ENCODE data around the gene TBPL1. TPM values are rescaled to one million over a fixed set of nuclear protein-coding genes. Genes with fewer than 3 reads are reported as not detected.

TBPL1 gene
- total RNA-seq, 1 donor from 2014 or later, result 7.8 TPM

- H3K36me3 ChIP-seq (ENCODE audit: control insufficient read depth in 3 of 3, insufficient read depth in 3 of 3, low read length in 3 of 3), result peaks cover 6 to 20% (median 14%) of the 10 kb centered on the region in 3 donors
- no peaks in the 10 kb centered on the region for H3K27me3 ChIP-seq (ENCODE audit: control insufficient read depth in 3 of 3, insufficient read depth in 3 of 3, low read length in 3 of 3)
- no peaks in the 10 kb centered on the region for H3K4me1 ChIP-seq (ENCODE audit: control insufficient read depth in 3 of 3, insufficient read depth in 3 of 3, low read length in 3 of 3)
- H3K9ac ChIP-seq (ENCODE audit: low read depth in 1 of 3, low read length in 3 of 3), result no peak overlapping the region
- H3K9me3 ChIP-seq (ENCODE audit: control insufficient read depth in 3 of 3, low read length in 3 of 3), result no peaks in the 10 kb centered on the region
- no peak overlapping the region for H3K27ac ChIP-seq (ENCODE audit: low read depth, low read length)
- H3K4me3 ChIP-seq (ENCODE audit: low read length in 3 of 3), result no peak overlapping the region
Measured at GRCh38 chr6:133986942-133987341, 33.9 kb downstream of the TBPL1 start.

GRCh38 chr6:133989525-133989924 is 36.5 kb downstream of the TBPL1 start:
- no peaks in the 10 kb centered on the region for H3K27me3 ChIP-seq (ENCODE audit: control insufficient read depth in 3 of 3, insufficient read depth in 3 of 3, low read length in 3 of 3)
- peaks cover 0 to 4% (median 0%) of the 10 kb centered on the region in 3 donors for H3K4me1 ChIP-seq (ENCODE audit: control insufficient read depth in 3 of 3, insufficient read depth in 3 of 3, low read length in 3 of 3)
- H3K4me3 ChIP-seq (ENCODE audit: low read length in 3 of 3), result no peak overlapping the region
- no peaks in the 10 kb centered on the region for H3K9me3 ChIP-seq (ENCODE audit: control insufficient read depth in 3 of 3, low read length in 3 of 3)
- H3K27ac ChIP-seq (ENCODE audit: low read depth, low read length), result no peak overlapping the region
- no peak overlapping the region for H3K9ac ChIP-seq (ENCODE audit: low read depth in 1 of 3, low read length in 3 of 3)
- peaks cover 0 to 14% (median 11%) of the 10 kb centered on the region in 3 donors for H3K36me3 ChIP-seq (ENCODE audit: control insufficient read depth in 3 of 3, insufficient read depth in 3 of 3, low read length in 3 of 3)

- Histone ChIP-seq H3K9ac (ENCODE audit: low read depth in 1 of 3, low read length in 3 of 3) (no peak overlapping the region), H3K27ac (ENCODE audit: low read depth, low read length) (no peak overlapping the region), H3K4me3 (ENCODE audit: low read length in 3 of 3) (no peak overlapping the region), H3K4me1 (ENCODE audit: control insufficient read depth in 3 of 3, insufficient read depth in 3 of 3, low read length in 3 of 3) (peaks cover 0 to 4% (median 0%) of the 10 kb centered on the region in 3 donors), H3K36me3 (ENCODE audit: control insufficient read depth in 3 of 3, insufficient read depth in 3 of 3, low read length in 3 of 3) (peaks cover 0 to 11% (median 10%) of the 10 kb centered on the region in 3 donors), H3K9me3 (ENCODE audit: control insufficient read depth in 3 of 3, low read length in 3 of 3) (no peaks in the 10 kb centered on the region), H3K27me3 (ENCODE audit: control insufficient read depth in 3 of 3, insufficient read depth in 3 of 3, low read length in 3 of 3) (no peaks in the 10 kb centered on the region)
Measured at GRCh38 chr6:133990321-133990720, 37.3 kb downstream of the TBPL1 start.

- Histone ChIP-seq H3K27me3 (ENCODE audit: control insufficient read depth in 3 of 3, insufficient read depth in 3 of 3, low read length in 3 of 3) (no peaks in the 10 kb centered on the region), H3K9ac (ENCODE audit: low read depth in 1 of 3, low read length in 3 of 3) (no peak overlapping the region), H3K4me1 (ENCODE audit: control insufficient read depth in 3 of 3, insufficient read depth in 3 of 3, low read length in 3 of 3) (peaks cover 0 to 4% (median 0%) of the 10 kb centered on the region in 3 donors), H3K36me3 (ENCODE audit: control insufficient read depth in 3 of 3, insufficient read depth in 3 of 3, low read length in 3 of 3) (peaks cover 0 to 11% (median 10%) of the 10 kb centered on the region in 3 donors), H3K27ac (ENCODE audit: low read depth, low read length) (no peak overlapping the region), H3K4me3 (ENCODE audit: low read length in 3 of 3) (no peak overlapping the region), H3K9me3 (ENCODE audit: control insufficient read depth in 3 of 3, low read length in 3 of 3) (no peaks in the 10 kb centered on the region)
Measured at GRCh38 chr6:133991096-133991593, 38.1 kb downstream of the TBPL1 start.

GRCh38 chr6:133992992-133993680 is 40.1 kb downstream of the TBPL1 start:
- H3K9me3 ChIP-seq (ENCODE audit: control insufficient read depth in 3 of 3, low read length in 3 of 3), result no peaks in the 10 kb centered on the region
- H3K27ac ChIP-seq (ENCODE audit: low read depth, low read length), result no peak overlapping the region
- H3K4me3 ChIP-seq (ENCODE audit: low read length in 3 of 3), result no peak overlapping the region
- peaks cover 0 to 6% (median 6%) of the 10 kb centered on the region in 3 donors for H3K36me3 ChIP-seq (ENCODE audit: control insufficient read depth in 3 of 3, insufficient read depth in 3 of 3, low read length in 3 of 3)
- peaks cover 0 to 4% (median 0%) of the 10 kb centered on the region in 3 donors for H3K4me1 ChIP-seq (ENCODE audit: control insufficient read depth in 3 of 3, insufficient read depth in 3 of 3, low read length in 3 of 3)
- no peaks in the 10 kb centered on the region for H3K27me3 ChIP-seq (ENCODE audit: control insufficient read depth in 3 of 3, insufficient read depth in 3 of 3, low read length in 3 of 3)
- no peak overlapping the region for H3K9ac ChIP-seq (ENCODE audit: low read depth in 1 of 3, low read length in 3 of 3)

- H3K27ac ChIP-seq (ENCODE audit: low read depth, low read length), result no peak overlapping the region
- H3K36me3 ChIP-seq (ENCODE audit: control insufficient read depth in 3 of 3, insufficient read depth in 3 of 3, low read length in 3 of 3), result peaks cover 0 to 3% (median 2%) of the 10 kb centered on the region in 3 donors
- H3K4me3 ChIP-seq (ENCODE audit: low read length in 3 of 3), result no peak overlapping the region
- no peaks in the 10 kb centered on the region for H3K9me3 ChIP-seq (ENCODE audit: control insufficient read depth in 3 of 3, low read length in 3 of 3)
- no peak overlapping the region for H3K9ac ChIP-seq (ENCODE audit: low read depth in 1 of 3, low read length in 3 of 3)
- H3K4me1 ChIP-seq (ENCODE audit: control insufficient read depth in 3 of 3, insufficient read depth in 3 of 3, low read length in 3 of 3), result peaks cover 0 to 4% (median 0%) of the 10 kb centered on the region in 3 donors
- no peaks in the 10 kb centered on the region for H3K27me3 ChIP-seq (ENCODE audit: control insufficient read depth in 3 of 3, insufficient read depth in 3 of 3, low read length in 3 of 3)
Measured at GRCh38 chr6:133995296-133995695, 42.3 kb downstream of the TBPL1 start.

- Histone ChIP-seq H3K9me3 (ENCODE audit: control insufficient read depth in 3 of 3, low read length in 3 of 3) (no peaks in the 10 kb centered on the region), H3K27me3 (ENCODE audit: control insufficient read depth in 3 of 3, insufficient read depth in 3 of 3, low read length in 3 of 3) (no peaks in the 10 kb centered on the region), H3K36me3 (ENCODE audit: control insufficient read depth in 3 of 3, insufficient read depth in 3 of 3, low read length in 3 of 3) (peaks cover 0 to 3% (median 2%) of the 10 kb centered on the region in 3 donors), H3K4me1 (ENCODE audit: control insufficient read depth in 3 of 3, insufficient read depth in 3 of 3, low read length in 3 of 3) (peaks cover 0 to 4% (median 0%) of the 10 kb centered on the region in 3 donors), H3K9ac (ENCODE audit: low read depth in 1 of 3, low read length in 3 of 3) (no peak overlapping the region), H3K4me3 (ENCODE audit: low read length in 3 of 3) (no peak overlapping the region), H3K27ac (ENCODE audit: low read depth, low read length) (no peak overlapping the region)
Measured at GRCh38 chr6:133995758-133996157, 42.7 kb downstream of the TBPL1 start.

GRCh38 chr6:133997267-133997666 is 44.2 kb downstream of the TBPL1 start:
- no peak overlapping the region for H3K4me3 ChIP-seq (ENCODE audit: low read length in 3 of 3)
- H3K36me3 ChIP-seq (ENCODE audit: control insufficient read depth in 3 of 3, insufficient read depth in 3 of 3, low read length in 3 of 3), result peaks cover 0 to 3% (median 0%) of the 10 kb centered on the region in 3 donors
- no peaks in the 10 kb centered on the region for H3K9me3 ChIP-seq (ENCODE audit: control insufficient read depth in 3 of 3, low read length in 3 of 3)
- H3K9ac ChIP-seq (ENCODE audit: low read depth in 1 of 3, low read length in 3 of 3), result no peak overlapping the region
- no peaks in the 10 kb centered on the region for H3K27me3 ChIP-seq (ENCODE audit: control insufficient read depth in 3 of 3, insufficient read depth in 3 of 3, low read length in 3 of 3)
- H3K4me1 ChIP-seq (ENCODE audit: control insufficient read depth in 3 of 3, insufficient read depth in 3 of 3, low read length in 3 of 3), result peaks cover 0 to 4% (median 0%) of the 10 kb centered on the region in 3 donors
- H3K27ac ChIP-seq (ENCODE audit: low read depth, low read length), result no peak overlapping the region

GRCh38 chr6:133999305-133999704 is 46.3 kb downstream of the TBPL1 start:
- no peaks in the 10 kb centered on the region for H3K9me3 ChIP-seq (ENCODE audit: control insufficient read depth in 3 of 3, low read length in 3 of 3)
- H3K4me1 ChIP-seq (ENCODE audit: control insufficient read depth in 3 of 3, insufficient read depth in 3 of 3, low read length in 3 of 3), result no peaks in the 10 kb centered on the region
- H3K9ac ChIP-seq (ENCODE audit: low read depth in 1 of 3, low read length in 3 of 3), result no peak overlapping the region
- no peak overlapping the region for H3K27ac ChIP-seq (ENCODE audit: low read depth, low read length)
- no peak overlapping the region for H3K4me3 ChIP-seq (ENCODE audit: low read length in 3 of 3)
- peaks cover 0 to 3% (median 0%) of the 10 kb centered on the region in 3 donors for H3K36me3 ChIP-seq (ENCODE audit: control insufficient read depth in 3 of 3, insufficient read depth in 3 of 3, low read length in 3 of 3)
- H3K27me3 ChIP-seq (ENCODE audit: control insufficient read depth in 3 of 3, insufficient read depth in 3 of 3, low read length in 3 of 3), result no peaks in the 10 kb centered on the region

- Histone ChIP-seq H3K27ac (ENCODE audit: low read depth, low read length) (no peak overlapping the region), H3K9ac (ENCODE audit: low read depth in 1 of 3, low read length in 3 of 3) (no peak overlapping the region), H3K4me3 (ENCODE audit: low read length in 3 of 3) (no peak overlapping the region), H3K9me3 (ENCODE audit: control insufficient read depth in 3 of 3, low read length in 3 of 3) (no peaks in the 10 kb centered on the region), H3K27me3 (ENCODE audit: control insufficient read depth in 3 of 3, insufficient read depth in 3 of 3, low read length in 3 of 3) (no peaks in the 10 kb centered on the region), H3K36me3 (ENCODE audit: control insufficient read depth in 3 of 3, insufficient read depth in 3 of 3, low read length in 3 of 3) (peaks cover 0 to 3% (median 0%) of the 10 kb centered on the region in 3 donors), H3K4me1 (ENCODE audit: control insufficient read depth in 3 of 3, insufficient read depth in 3 of 3, low read length in 3 of 3) (no peaks in the 10 kb centered on the region)
Measured at GRCh38 chr6:134000443-134000842, 47.4 kb downstream of the TBPL1 start.

All from skeletal muscle tissue (tissue), 4 donors.